Measurements from ENCODE around the gene TM7SF2.

DNA sequence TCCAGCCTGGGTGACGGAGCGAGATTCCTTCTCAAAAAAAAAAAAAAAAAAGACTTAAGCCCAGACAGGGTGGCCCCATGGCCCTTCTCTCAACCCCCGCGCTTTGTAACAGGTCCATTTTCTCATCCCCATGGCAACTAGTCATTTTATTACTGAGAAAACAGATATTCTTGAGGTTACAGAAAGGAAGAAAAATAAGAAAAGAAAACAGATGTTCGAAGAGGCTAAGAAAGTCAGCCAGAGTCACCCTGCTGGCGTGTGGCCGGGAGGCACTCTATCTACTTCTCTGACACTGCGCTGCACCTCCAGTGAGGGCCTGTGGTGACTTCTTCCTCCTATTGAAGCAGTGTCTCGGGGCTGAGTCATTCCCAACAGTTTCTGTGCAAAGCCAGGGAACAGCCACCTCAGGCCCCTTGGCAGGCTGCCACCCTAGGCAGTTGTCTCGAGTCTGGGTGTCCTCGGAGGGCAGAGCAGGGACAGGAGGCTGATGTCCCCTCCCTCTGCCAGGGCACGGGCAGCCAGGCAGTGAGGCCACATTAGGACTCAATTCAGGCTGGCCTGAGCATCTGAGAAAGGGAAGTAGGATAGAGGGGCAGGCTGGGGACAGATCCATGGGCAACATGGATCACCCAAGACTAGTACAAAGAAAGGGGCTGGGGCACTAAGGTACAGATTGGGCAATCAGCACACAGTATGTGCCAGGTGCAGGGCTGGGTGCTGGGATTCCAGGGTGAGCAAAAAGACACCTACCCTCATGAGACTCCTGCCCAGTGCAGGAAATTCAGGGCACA, 39.0 kb downstream of the TM7SF2 start:
- no peak for TF ChIP-seq EZH2 (IDR thresholded peaks at IDR 0.05; ENCODE audit: low read depth)
- TF ChIP-seq, protein P1, sequence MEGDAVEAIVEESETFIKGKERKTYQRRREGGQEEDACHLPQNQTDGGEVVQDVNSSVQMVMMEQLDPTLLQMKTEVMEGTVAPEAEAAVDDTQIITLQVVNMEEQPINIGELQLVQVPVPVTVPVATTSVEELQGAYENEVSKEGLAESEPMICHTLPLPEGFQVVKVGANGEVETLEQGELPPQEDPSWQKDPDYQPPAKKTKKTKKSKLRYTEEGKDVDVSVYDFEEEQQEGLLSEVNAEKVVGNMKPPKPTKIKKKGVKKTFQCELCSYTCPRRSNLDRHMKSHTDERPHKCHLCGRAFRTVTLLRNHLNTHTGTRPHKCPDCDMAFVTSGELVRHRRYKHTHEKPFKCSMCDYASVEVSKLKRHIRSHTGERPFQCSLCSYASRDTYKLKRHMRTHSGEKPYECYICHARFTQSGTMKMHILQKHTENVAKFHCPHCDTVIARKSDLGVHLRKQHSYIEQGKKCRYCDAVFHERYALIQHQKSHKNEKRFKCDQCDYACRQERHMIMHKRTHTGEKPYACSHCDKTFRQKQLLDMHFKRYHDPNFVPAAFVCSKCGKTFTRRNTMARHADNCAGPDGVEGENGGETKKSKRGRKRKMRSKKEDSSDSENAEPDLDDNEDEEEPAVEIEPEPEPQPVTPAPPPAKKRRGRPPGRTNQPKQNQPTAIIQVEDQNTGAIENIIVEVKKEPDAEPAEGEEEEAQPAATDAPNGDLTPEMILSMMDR (conservative IDR thresholded peaks at IDR 0.05): no peak; the same call in 1 of the 2 replicates
